Panc1 (cell line): ENCODE data around the gene DNER. TPM values are rescaled to one million over a fixed set of nuclear protein-coding genes. Genes with fewer than 3 reads are reported as not detected.

Source experiments
- ATAC-seq: fragments of 200-7000 bp; cut with Tn5 transposase; 2 replicates; pipeline ENCODE4 v1.9.1; 2020; ENCODE audit warnings: mild to moderate bottlenecking, moderate library complexity
- BruUV-seq: library from RNA; stranded (reverse); fragments of 400-500 nt; replicated peaks from 2 replicates; lab custom pipeline; 2021; lab: Mats Ljungman, UMichigan
- CTCF ChIA-PET: fragments of 300-600 bp; sonication (Branson Sonifier 250); formaldehyde crosslinking; loops from one replicate; lab custom pipeline; 2022; ENCODE audit warnings: antibody characterized with exemption; lab: Charles Lee
- POLR2A ChIA-PET: fragments of 300-600 bp; sonication (Branson Sonifier 250); formaldehyde crosslinking; loops from one replicate; lab custom pipeline; 2022; ENCODE audit warnings: antibody characterized with exemption; lab: Charles Lee
- DNase-seq: peaks from one replicate; pipeline ENCODE4 v3.0.0-alpha.2; 2010; ENCODE audit warnings: low read depth, low spot score
- H3K27ac ChIP-seq: 2 replicates; pipeline ENCODE4 v1.5.1; 2011; ENCODE audit warnings: mild to moderate bottlenecking, low read length, inconsistent platforms
- H3K27me3 ChIP-seq: fragments of 200-500 bp; sonication (Bioruptor generic); 2 replicates; pipeline ENCODE4 v1.6.0; 2014; ENCODE audit warnings: low read length, inconsistent platforms; ENCODE audit not compliant: control insufficient read depth, insufficient read depth
- H3K36me3 ChIP-seq: fragments of 200-500 bp; sonication (Bioruptor generic); 2 replicates; pipeline ENCODE4 v1.5.1; 2014; ENCODE audit warnings: inconsistent platforms, mild to moderate bottlenecking, low read length, moderate library complexity; ENCODE audit not compliant: control insufficient read depth, insufficient read depth
- H3K4me1 ChIP-seq: 2 replicates; pipeline ENCODE4 v1.5.1; 2011; ENCODE audit warnings: inconsistent platforms, mild to moderate bottlenecking, low read length, moderate library complexity; ENCODE audit not compliant: control insufficient read depth, insufficient read depth
- H3K4me3 ChIP-seq, 2 experiments: 2 replicates each; pipeline ENCODE4 v1.5.1; 2011 to 2012; ENCODE audit warnings: low read depth in 2 of 2, low read length in 2 of 2, mild to moderate bottlenecking in 2 of 2, inconsistent platforms in 1 of 2, moderate library complexity in 1 of 2
- H3K9me3 ChIP-seq: fragments of 200-500 bp; sonication (Bioruptor generic); 2 replicates; pipeline ENCODE4 v1.5.1; 2014; ENCODE audit warnings: low read depth, mild to moderate bottlenecking, inconsistent platforms, low read length, moderate library complexity; ENCODE audit not compliant: control insufficient read depth, insufficient read depth
- POLR2AphosphoS5 ChIP-seq: IDR thresholded peaks from 2 replicates; pipeline ENCODE4 v1.6.1; 2012; ENCODE audit warnings: mild to moderate bottlenecking, low read depth, low read length, moderate library complexity
- SIN3A ChIP-seq: IDR thresholded peaks from 2 replicates; pipeline ENCODE4 v1.6.1; 2012; ENCODE audit warnings: low read depth, mild to moderate bottlenecking, low read length, moderate library complexity, borderline replicate concordance; ENCODE audit not compliant: insufficient read depth
- TCF7L2 ChIP-seq: IDR thresholded peaks from 2 replicates; pipeline ENCODE4 v1.6.1; 2011; ENCODE audit warnings: mild to moderate bottlenecking, low read depth, low read length, inconsistent platforms
- in situ Hi-C: cut with HindIII; loops from 2 replicates; pipeline ENCODE4 v1.10.0; 2016; ENCODE audit warnings: low sequenced_read_pairs, low pct_unique_long_range_greater_than_20kb
- intact Hi-C: fragments of 100-400 bp; cut with micrococcal nuclease; formaldehyde crosslinking; loops from one replicate; pipeline ENCODE4 v1.10.0; 2022; ENCODE audit not compliant: unreplicated experiment
- total RNA-seq: library from RNA; stranded (reverse); gene quantifications from one replicate; pipeline ENCODE4 v1.2.1, GENCODE V29; 2021; ENCODE audit not compliant: unreplicated experiment
- TF ChIP-seq, protein P1 (sequence below): fragments of 450-650 bp; IDR thresholded peaks from 2 replicates; pipeline ENCODE4 v1.5.1; 2017; ENCODE audit warnings: mild to moderate bottlenecking
- TF ChIP-seq, protein P2 (sequence below), 2 experiments: IDR thresholded peaks; 2 replicates each; pipeline ENCODE4 v1.6.1; 2011 to 2012; ENCODE audit warnings: low read depth in 2 of 2, control low read depth in 1 of 2, low read length in 1 of 2, mild to moderate bottlenecking in 1 of 2, moderate library complexity in 1 of 2; ENCODE audit not compliant: insufficient read depth in 1 of 2

DNER gene
- total RNA-seq, 1 experiment from 2014 or later = 0.31 TPM

DNA sequence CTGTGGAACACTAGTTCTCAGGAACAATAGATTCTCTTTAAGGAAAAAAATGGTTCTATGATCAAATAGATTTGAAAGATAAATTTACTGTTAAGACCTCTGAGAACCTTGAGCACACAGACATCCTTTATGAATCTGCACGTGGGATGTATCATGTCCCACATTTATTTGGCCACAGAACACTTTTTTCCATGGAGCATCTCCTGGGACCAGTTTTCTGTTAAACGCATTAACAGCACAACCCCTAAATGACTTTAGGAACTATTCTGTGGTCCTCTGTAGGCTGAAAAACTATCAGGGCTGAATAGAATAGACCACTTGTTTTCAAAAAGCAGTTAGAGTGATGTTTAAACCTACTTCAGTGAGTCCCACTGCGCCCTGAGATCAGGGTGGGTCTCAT is 311.1 kb downstream of the DNER start:
- Histone ChIP-seq H3K36me3 (no peaks in the 10 kb centered on the region), H3K4me1 (peaks cover 8% of the 10 kb centered on the region), H3K4me3 (no peak overlapping the region), H3K27ac (no peak overlapping the region), H3K27me3 (no peaks in the 10 kb centered on the region), H3K9me3 (no peaks in the 10 kb centered on the region)
- intact Hi-C loops = no loop called here
- TF ChIP-seq, protein P1, sequence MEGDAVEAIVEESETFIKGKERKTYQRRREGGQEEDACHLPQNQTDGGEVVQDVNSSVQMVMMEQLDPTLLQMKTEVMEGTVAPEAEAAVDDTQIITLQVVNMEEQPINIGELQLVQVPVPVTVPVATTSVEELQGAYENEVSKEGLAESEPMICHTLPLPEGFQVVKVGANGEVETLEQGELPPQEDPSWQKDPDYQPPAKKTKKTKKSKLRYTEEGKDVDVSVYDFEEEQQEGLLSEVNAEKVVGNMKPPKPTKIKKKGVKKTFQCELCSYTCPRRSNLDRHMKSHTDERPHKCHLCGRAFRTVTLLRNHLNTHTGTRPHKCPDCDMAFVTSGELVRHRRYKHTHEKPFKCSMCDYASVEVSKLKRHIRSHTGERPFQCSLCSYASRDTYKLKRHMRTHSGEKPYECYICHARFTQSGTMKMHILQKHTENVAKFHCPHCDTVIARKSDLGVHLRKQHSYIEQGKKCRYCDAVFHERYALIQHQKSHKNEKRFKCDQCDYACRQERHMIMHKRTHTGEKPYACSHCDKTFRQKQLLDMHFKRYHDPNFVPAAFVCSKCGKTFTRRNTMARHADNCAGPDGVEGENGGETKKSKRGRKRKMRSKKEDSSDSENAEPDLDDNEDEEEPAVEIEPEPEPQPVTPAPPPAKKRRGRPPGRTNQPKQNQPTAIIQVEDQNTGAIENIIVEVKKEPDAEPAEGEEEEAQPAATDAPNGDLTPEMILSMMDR = no peak
- TF ChIP-seq, protein P2, sequence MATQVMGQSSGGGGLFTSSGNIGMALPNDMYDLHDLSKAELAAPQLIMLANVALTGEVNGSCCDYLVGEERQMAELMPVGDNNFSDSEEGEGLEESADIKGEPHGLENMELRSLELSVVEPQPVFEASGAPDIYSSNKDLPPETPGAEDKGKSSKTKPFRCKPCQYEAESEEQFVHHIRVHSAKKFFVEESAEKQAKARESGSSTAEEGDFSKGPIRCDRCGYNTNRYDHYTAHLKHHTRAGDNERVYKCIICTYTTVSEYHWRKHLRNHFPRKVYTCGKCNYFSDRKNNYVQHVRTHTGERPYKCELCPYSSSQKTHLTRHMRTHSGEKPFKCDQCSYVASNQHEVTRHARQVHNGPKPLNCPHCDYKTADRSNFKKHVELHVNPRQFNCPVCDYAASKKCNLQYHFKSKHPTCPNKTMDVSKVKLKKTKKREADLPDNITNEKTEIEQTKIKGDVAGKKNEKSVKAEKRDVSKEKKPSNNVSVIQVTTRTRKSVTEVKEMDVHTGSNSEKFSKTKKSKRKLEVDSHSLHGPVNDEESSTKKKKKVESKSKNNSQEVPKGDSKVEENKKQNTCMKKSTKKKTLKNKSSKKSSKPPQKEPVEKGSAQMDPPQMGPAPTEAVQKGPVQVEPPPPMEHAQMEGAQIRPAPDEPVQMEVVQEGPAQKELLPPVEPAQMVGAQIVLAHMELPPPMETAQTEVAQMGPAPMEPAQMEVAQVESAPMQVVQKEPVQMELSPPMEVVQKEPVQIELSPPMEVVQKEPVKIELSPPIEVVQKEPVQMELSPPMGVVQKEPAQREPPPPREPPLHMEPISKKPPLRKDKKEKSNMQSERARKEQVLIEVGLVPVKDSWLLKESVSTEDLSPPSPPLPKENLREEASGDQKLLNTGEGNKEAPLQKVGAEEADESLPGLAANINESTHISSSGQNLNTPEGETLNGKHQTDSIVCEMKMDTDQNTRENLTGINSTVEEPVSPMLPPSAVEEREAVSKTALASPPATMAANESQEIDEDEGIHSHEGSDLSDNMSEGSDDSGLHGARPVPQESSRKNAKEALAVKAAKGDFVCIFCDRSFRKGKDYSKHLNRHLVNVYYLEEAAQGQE (IDR thresholded peaks at IDR 0.05; ENCODE audit: insufficient read depth in 1 of 2, low read depth in 2 of 2, low read length in 1 of 2) = no peak
- TF ChIP-seq SIN3A (no peak), TCF7L2 (no peak), POLR2AphosphoS5 (no peak)
- no TSS peak for BruUV-seq
- no peak for ATAC-seq
- ChIA-PET POLR2A (no interaction called here), CTCF (no interaction called here)
- in situ Hi-C loops = no loop called here
- DNase-seq = no peak

DNA sequence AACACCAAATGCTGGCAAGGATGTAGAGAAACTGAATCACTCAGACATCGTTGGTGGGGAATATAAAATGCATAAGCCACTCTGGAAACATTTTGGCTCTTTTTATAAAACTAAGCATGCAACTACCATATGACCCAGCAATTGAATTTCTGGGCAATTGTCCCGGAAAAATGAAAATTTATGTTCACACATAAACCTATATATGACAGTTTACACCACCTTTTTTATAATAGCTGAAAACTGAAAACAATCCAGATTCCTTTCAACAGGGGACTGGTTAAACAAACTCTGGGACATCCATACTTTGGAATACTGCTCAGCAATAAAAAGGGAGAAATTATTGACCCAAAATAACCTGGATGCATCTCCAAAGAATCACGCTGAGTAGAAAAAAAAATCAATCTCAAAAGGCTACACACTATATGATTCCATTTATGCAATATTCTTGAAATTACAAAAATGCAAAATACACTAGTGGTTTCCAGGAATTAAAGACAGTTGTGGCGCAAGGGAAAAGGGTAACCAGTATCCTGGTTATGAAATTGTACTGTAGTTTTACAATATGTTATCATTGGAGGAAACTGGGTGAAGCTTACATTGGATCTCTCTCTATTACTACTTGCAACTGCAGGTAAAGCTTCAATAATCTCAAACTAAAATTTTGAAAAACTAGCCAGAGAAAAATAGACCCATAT is 313.0 kb downstream of the DNER start:
- no peak for TF ChIP-seq SIN3A
- TF ChIP-seq POLR2AphosphoS5 = no peak
- no peak for TF ChIP-seq TCF7L2
- TF ChIP-seq, protein P1 = no peak
- ATAC-seq (no peak), DNase-seq (no peak)
- no peaks in the 10 kb centered on the region for H3K4me1 ChIP-seq
- no peaks in the 10 kb centered on the region for H3K27me3 ChIP-seq
- CTCF ChIA-PET = interaction anchor here (0.6 kb wide), 2 partner anchors 30 kb away, joined by 4 to 5 read pairs; no protein-coding TSS in a partner anchor
- no peaks in the 10 kb centered on the region for H3K9me3 ChIP-seq
- in situ Hi-C loops = no loop called here
- intact Hi-C loops = no loop called here
- no peak overlapping the region for H3K27ac ChIP-seq
- no TSS peak for BruUV-seq
- POLR2A ChIA-PET = interaction anchor here (0.6 kb wide), 1 partner anchor 31 kb away, joined by 8 read pairs; no protein-coding TSS in a partner anchor
- no peak overlapping the region for H3K4me3 ChIP-seq
- H3K36me3 ChIP-seq = no peaks in the 10 kb centered on the region
